Measurements from ENCODE around the gene TMOD1. TPM values are rescaled to one million over a fixed set of nuclear protein-coding genes. Genes with fewer than 3 reads are reported as not detected.
"Not testable (repeated sequence)": the region's sequence is repeated elsewhere in the genome, so short reads cannot be mapped to it uniquely, and the experiment has no call there.

Gene TMOD1
- total RNA-seq, 2 donors from 2014 or later = 1.0 to 4.9 TPM

DNA sequence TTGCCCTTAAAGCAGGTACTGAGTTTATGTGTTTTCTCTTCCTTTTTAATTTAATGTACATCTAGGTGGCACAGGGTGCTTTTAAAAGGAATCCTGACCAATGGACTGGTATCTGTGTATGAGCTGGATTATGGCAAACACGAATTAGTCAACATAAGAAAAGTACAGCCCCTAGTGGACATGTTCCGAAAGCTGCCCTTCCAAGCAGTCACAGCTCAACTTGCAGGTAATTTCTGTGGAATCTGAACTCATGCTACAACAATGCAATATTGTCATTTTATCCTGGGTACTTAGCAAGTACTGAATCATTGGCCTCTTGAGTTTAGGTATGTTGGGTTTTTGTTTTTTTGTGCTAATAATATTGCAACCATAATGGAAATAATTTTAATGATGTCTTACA is 14.4 kb upstream of the TMOD1 start:
- intact Hi-C loops (cut with DNase I) = no loop called here
- Histone ChIP-seq H3K27me3 (no peaks in the 10 kb centered on the region), H3K27ac (no peak overlapping the region), H3K9me3 (no peaks in the 10 kb centered on the region), H3K9ac (ENCODE audit: low read depth in 2 of 2, low read length in 2 of 2) (no peak overlapping the region), H3K36me3 (no peaks in the 10 kb centered on the region), H3K4me1 (no peaks in the 10 kb centered on the region), H3K4me3 (no peak overlapping the region)
- no peak for DNase-seq
- TF ChIP-seq, protein P1, sequence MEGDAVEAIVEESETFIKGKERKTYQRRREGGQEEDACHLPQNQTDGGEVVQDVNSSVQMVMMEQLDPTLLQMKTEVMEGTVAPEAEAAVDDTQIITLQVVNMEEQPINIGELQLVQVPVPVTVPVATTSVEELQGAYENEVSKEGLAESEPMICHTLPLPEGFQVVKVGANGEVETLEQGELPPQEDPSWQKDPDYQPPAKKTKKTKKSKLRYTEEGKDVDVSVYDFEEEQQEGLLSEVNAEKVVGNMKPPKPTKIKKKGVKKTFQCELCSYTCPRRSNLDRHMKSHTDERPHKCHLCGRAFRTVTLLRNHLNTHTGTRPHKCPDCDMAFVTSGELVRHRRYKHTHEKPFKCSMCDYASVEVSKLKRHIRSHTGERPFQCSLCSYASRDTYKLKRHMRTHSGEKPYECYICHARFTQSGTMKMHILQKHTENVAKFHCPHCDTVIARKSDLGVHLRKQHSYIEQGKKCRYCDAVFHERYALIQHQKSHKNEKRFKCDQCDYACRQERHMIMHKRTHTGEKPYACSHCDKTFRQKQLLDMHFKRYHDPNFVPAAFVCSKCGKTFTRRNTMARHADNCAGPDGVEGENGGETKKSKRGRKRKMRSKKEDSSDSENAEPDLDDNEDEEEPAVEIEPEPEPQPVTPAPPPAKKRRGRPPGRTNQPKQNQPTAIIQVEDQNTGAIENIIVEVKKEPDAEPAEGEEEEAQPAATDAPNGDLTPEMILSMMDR (IDR thresholded peaks at IDR 0.05) = no peak

DNA sequence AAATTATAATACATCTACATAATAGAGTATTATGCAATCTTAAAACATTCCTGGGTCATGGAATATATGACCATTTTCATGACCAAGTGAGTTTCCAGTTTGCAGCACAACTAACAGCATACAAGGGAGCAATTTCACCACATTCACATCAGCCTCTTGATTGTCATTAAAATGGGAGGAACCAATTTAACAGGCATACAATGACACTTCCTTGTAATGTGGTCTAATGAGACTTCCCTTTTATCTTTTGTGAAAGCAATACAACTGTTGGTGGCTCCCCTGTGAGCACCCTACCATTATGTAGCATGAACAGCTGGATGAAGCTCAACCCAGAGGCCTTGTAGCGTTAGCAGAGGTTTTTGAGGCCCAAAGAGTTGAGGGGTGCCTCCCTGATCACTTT is 13.6 kb upstream of the TMOD1 start:
- DNase-seq = no peak
- no peaks in the 10 kb centered on the region for H3K36me3 ChIP-seq

DNA sequence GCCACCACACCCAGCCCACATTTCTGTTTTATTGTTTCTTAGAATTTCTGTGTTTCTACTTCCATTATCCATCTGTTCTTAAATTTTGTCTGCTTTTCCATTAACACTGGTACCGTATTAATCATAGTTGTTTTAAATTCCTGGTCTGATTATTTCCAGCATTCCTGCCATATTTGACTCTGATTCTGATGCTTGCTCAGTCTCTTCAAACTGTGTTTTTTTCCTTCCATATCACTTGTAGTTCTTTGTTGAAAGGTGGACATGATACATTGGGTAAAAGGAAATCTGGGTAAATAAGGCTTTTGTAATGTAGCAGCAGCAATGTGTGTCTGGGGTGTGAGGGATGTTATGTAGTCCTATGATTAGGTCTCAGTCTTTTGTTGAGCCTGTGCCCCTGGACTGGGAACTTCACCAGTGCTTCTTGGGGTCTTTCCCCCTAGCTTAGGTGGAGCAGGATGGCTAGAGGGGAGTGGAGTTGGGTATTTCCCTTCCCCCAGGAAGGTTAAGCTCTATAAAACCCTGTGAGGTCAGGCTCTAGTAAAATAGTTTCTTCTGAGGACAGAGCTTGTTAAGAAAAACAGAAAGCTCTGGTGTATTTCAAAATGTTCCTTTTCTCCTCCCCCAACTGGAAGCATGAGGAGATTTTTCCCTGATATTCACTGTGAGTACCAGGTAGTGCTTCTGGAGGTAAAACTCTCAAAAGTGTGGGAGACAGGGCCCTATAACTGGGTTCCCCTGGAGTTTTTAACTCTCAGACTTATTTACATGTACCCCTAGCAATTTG is 10.1 kb upstream of the TMOD1 start:
- Histone ChIP-seq H3K9me3 (no peaks in the 10 kb centered on the region), H3K27ac (no peak overlapping the region), H3K4me3 (no peak overlapping the region), H3K9ac (ENCODE audit: low read depth in 2 of 2, low read length in 2 of 2) (no peak overlapping the region), H3K27me3 (no peaks in the 10 kb centered on the region), H3K4me1 (no peaks in the 10 kb centered on the region), H3K36me3 (peaks cover 4% of the 10 kb centered on the region)
- intact Hi-C loops (cut with DNase I) = no loop called here
- no peak for DNase-seq
- TF ChIP-seq, protein P1 (IDR thresholded peaks at IDR 0.05) = no peak

More for the DNA sequence above, 13.6 kb upstream of the TMOD1 start:
- no peak overlapping the region for H3K4me3 ChIP-seq
- intact Hi-C loops (cut with DNase I) = no loop called here
- H3K27me3 ChIP-seq = no peaks in the 10 kb centered on the region
- H3K27ac ChIP-seq = no peak overlapping the region
- H3K4me1 ChIP-seq = no peaks in the 10 kb centered on the region
- H3K9me3 ChIP-seq = no peaks in the 10 kb centered on the region
- no peak overlapping the region for H3K9ac ChIP-seq (ENCODE audit: low read depth in 2 of 2, low read length in 2 of 2)
- TF ChIP-seq, protein P1 (IDR thresholded peaks at IDR 0.05) = no peak

DNA sequence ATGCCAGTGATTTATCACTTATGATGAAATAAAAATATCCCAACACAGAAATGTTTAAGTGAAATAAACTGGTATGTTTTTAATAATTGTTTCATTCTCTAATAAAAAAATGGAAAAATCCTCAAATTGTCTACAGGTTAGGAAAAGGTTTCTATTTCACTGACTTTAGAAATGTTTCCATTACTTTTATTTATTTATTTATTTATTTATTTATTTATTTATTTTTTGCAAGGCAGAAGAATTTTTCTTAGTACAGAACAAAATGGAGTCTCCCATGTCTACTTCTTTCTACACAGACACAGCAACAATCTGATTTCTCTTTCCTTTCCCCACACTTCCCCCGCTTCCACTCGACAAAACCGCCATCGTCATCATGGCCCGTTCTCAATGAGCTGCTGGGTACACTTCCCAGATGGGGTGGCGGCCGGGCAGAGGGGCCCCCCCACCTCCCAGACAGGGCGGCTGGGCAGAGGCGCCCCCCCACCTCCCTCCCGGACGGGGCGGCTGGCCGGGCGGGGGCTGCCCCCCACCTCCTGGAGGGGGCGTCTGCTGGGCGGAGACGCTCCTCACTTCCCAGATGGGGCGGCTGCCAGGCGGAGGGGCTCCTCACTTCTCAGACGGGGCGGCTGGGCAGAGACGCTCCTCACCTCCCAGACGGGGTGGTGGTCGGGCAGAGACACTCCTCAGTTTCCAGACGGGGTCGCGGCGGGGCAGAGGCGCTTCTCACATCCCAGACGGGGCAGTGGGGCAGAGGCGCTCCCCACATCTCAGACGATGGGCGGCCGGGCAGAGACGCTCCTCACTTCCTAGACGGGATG is 3.7 kb upstream of the TMOD1 start:
- intact Hi-C loops (cut with DNase I); H3K9me3 ChIP-seq; DNase-seq; H3K4me1 ChIP-seq; H3K4me3 ChIP-seq; H3K27ac ChIP-seq; H3K27me3 ChIP-seq; H3K9ac ChIP-seq (ENCODE audit: low read depth in 2 of 2, low read length in 2 of 2); H3K36me3 ChIP-seq: not testable (repeated sequence)

DNA sequence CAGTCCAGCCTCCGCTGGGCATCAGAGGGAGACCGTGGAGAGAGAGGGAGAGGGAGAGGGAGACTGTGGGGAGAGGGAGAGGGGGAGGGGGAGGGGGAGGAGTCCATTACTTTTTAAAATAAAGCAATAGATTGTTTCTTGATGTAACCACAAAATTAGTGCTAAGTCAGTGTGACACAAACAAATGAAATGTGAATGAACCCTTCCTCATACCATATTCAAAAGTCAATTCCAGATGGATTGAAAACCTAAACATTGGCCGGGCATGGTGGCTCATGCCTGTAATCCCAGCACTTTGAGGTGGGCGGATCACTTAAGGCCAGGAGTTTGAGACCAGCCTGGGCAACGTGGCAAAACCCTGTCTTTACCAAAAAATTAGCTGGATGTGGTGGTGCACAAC is 2.6 kb upstream of the TMOD1 start:
- H3K36me3 ChIP-seq; H3K27ac ChIP-seq; intact Hi-C loops (cut with DNase I); H3K9ac ChIP-seq (ENCODE audit: low read depth in 2 of 2, low read length in 2 of 2); H3K9me3 ChIP-seq; DNase-seq; H3K4me3 ChIP-seq; H3K4me1 ChIP-seq: not testable (repeated sequence)
- peaks cover 17% of the 10 kb centered on the region for H3K27me3 ChIP-seq

DNA sequence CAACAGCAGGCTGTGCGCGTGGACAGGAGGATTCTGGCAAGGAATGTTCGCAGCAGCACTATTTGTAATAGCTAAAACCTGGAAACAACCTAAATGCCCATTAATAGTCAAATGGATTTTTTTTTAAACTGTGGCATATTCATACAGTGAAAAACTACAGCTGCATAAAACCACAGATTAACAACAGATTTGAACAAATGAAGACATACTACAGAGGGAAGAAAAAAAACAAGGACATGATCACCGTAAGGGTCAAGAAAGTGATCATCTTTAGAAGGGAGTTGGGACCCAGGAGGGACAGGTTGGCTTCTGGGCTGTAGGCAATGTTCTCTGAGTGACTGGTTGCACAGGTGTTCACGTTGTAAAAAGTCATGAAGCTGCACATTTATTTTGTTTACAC is 1.2 kb upstream of the TMOD1 start:
- Histone ChIP-seq H3K27ac (no peak overlapping the region), H3K4me1 (peaks cover 7% of the 10 kb centered on the region), H3K36me3 (peaks cover 4% of the 10 kb centered on the region), H3K9me3 (no peaks in the 10 kb centered on the region), H3K4me3 (no peak overlapping the region), H3K9ac (ENCODE audit: low read depth in 2 of 2, low read length in 2 of 2) (no peak overlapping the region), H3K27me3 (peaks cover 23% of the 10 kb centered on the region)
- TF ChIP-seq, protein P1 (IDR thresholded peaks at IDR 0.05) = no peak
- no peak for DNase-seq
- intact Hi-C loops (cut with DNase I) = no loop called here
